GM10266 (cell line): ENCODE data around the gene TRIM46.
"Not testable (repeated sequence)": the region's sequence is repeated elsewhere in the genome, so short reads cannot be mapped to it uniquely, and the experiment has no call there.

ENCODE experiments used
- DNase-seq: peaks from one replicate; pipeline ENCODE4 v3.0.0; 2012; ENCODE audit errors: extremely low spot score
- TF ChIP-seq, protein P1 (sequence below): IDR thresholded peaks from 2 replicates; pipeline ENCODE4 v1.5.1; 2012; ENCODE audit warnings: mild to moderate bottlenecking, low read depth; ENCODE audit not compliant: control insufficient read depth, insufficient read depth; ENCODE audit errors: missing control alignments

Gene TRIM46

DNA sequence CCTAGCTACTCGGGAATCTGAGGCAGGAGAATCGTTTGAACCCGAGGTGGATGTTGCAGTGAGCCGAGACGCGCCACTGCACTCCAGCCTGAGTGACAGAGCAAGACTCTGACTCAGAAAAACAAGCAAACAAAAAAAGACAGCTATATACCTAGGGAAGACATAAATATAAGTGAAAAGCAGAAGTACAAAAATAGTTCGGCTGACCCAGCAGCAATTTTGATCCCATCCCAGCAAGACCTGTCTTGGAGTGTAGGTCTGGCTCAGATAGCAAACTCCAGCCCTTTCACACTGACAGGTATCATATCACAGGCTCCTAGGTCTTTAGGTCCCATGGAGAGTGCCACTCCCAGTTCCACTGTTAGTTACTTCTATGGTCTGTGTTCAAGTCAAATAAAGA, 49.4 kb downstream of the TRIM46 start:
- DNase-seq = no peak
- TF ChIP-seq, protein P1, sequence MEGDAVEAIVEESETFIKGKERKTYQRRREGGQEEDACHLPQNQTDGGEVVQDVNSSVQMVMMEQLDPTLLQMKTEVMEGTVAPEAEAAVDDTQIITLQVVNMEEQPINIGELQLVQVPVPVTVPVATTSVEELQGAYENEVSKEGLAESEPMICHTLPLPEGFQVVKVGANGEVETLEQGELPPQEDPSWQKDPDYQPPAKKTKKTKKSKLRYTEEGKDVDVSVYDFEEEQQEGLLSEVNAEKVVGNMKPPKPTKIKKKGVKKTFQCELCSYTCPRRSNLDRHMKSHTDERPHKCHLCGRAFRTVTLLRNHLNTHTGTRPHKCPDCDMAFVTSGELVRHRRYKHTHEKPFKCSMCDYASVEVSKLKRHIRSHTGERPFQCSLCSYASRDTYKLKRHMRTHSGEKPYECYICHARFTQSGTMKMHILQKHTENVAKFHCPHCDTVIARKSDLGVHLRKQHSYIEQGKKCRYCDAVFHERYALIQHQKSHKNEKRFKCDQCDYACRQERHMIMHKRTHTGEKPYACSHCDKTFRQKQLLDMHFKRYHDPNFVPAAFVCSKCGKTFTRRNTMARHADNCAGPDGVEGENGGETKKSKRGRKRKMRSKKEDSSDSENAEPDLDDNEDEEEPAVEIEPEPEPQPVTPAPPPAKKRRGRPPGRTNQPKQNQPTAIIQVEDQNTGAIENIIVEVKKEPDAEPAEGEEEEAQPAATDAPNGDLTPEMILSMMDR = no peak

DNA sequence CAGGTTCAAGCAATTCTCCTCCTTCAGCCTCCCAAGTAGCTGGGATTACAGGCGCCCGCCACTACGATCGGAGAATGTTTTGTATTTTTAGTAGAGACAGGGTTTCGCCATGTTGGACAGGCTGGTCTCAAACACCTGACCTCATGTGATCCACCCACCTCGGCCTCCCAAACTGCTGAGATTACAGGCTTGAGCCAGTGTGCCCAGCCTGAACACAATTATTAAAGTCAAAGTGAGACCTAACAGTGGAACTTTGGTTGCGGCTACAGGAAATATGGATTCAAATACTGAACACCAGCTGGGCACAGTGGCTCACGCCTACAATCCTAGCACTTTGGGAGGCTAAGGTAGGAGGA, 51.7 kb downstream of the TRIM46 start:
- not testable (repeated sequence) for DNase-seq

DNA sequence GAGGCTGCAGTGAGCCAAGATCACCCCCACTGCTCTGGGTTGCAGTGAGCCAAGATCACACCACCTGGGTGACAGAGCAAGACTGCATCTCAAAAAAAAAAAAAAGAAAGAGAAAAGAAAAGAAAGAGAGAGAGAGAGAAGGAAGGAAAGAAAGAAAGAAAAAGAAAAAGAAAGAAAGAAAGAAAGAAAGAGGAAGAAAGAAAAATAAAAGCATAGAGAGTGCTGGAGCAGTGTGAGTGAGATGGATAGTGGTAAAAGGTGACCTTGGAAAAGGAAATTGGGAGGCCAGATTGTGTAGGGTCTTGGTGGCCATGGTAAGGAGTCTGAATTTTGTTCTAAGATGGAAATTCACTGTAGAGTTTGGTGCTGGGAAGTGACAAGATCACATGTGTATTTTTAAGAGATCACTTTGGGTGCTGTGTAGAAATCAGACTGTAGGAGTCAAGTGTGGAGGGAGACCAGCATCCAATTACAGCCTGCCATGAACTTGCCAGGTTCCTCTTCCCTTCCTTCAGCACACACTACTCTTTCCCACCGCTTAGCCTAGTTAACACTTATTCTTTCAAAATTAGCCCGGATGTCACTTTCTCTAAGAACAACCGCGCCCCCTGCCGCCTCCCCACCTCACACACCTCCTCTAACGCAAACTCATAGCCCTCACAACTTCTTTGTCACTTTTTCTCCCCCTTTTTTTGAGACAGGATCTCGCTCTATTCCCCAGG, 52.7 kb downstream of the TRIM46 start:
- TF ChIP-seq, protein P1 = peak; percentile 77
- peak; percentile 68 for DNase-seq

DNA sequence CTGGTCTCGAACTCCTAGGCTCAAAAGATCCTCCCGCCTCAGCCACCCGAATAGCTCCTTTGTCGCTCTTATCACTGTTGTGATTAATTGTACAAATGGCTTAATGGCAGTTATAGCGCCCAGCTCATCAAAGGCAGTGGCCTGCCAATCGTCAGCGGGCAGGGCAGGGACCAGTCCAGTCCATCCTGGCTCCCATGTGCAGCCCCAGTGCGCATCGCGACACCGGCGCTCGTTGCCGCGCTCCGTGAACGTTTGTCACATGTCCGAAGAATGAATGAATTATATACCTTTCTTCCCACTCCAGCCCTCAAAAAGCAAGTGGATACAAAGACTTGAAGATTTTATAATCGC, 53.2 kb downstream of the TRIM46 start:
- TF ChIP-seq, protein P1 = no peak
- DNase-seq = no peak

DNA sequence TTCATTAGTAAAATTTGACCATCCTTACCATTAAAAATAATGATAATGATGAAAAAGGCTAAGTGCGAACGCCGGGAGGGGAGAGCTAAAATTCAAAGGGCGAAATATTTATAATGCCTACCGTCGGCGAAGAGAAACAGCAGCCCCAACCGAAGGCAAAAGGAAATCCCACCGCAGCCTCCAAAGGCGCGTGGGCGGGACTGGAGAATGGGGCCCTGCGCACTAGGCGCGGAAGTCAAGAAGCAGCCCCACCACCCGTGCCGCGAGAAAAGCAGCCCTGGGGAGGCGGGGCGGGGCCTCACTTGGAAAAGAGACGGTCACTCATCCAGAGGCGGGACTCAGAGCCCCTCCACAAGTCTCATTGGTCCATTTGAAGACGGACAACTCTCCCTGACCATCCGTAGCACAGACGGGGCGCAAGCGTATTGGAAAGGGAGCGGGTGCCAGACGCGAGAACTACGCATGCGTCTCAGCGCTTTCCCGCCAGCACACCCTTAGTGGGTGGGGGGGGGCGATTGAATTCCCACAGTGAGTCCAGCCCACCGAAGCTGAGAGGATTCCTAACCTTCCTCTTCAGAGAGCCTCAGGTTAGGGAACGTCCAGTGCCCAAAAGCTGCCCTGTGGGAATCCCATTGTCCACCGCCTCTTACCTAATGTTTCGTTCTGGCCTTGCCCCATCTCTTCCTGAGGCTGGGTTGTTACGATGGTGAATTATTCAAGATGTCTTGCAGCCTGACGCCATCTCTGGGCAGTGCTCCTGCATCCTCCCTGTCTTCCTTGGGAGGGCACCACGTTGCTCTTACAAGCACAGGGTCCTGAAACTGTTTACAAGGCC, 53.8 kb downstream of the TRIM46 start:
- peak; percentile 97 for DNase-seq
- TF ChIP-seq, protein P1 = no peak

DNA sequence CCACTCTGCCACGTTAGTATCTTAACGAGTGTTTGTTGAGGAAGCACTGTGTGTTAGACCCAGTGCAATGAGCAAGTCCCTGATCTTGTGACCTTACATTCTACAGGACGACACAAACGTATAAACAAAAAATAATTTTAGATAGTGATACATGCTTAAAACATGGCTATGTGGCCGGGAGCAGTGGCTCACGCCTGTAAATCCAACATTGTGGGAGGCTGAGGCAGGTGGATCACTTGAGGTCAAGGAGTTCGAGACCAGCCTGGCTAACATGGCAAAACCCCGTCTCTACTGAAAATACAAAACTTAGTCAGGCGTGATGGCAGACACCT, 54.4 kb downstream of the TRIM46 start:
- TF ChIP-seq, protein P1 = no peak
- no peak for DNase-seq

DNA sequence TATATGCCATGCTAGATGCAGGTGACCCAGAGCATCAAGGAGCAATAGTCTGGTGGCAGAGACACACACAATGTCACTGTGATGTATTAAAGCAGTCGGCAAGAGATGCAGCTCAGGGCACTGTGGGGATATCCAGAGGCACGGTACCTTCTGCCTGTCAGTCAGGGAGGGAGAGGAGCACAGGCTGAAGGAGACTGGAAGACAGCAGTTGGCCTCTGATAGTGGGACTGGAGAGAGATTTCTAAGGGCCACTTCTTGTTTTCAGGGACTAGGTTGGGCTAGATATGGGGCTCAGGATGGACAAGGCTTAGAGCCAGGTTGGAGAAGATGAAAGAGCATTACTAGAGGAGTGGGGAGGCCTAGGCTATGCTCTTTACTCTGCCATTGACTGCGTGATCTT, 57.7 kb downstream of the TRIM46 start:
- DNase-seq = not testable (repeated sequence)

DNA sequence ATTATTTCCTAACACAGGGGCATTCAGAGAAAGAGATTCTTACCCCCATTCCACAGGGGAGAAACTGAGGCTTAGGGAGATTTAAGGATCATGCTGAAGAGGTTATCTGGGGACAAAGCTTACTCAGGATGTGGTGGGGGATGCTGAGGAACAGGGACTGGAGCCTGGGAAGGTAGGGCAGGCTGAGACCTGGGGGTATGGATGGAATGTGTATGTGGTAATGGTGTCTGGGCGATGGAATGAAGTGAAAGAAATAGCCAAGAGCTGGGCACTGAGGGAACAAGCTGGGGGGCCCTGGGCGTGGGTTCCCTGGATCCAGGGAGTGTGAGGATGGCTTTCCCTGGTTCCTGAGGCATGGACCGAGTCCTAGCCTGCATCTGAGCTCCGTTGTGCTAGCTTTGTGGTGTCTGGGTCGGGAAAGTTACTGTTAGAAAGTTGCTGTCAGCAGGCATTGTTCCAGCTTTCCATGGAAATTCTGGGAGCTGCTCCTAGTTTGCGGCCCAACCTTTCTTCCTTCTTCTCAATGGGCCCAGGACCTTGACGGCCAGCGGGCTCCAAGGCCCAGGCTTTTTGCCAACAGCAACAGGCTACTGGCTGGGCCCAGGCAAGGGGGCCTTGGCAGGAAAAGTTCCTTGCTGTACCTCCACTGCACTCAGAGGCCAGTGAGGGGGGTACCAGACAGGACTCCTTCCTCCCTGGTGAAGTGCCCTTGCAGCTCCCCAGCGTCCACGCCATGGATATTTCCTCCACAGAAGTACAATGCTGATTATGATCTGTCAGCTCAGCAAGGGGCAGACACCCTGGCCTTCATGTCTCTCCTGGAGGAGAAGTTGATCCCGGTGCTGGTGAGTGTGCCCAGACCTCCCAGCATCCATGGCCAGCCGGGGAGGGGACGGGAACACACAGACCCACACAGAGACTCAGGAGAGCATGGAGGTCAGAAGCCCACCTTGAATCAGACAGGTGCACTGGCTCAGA, 58.6 kb downstream of the TRIM46 start:
- not testable (repeated sequence) for DNase-seq

DNA sequence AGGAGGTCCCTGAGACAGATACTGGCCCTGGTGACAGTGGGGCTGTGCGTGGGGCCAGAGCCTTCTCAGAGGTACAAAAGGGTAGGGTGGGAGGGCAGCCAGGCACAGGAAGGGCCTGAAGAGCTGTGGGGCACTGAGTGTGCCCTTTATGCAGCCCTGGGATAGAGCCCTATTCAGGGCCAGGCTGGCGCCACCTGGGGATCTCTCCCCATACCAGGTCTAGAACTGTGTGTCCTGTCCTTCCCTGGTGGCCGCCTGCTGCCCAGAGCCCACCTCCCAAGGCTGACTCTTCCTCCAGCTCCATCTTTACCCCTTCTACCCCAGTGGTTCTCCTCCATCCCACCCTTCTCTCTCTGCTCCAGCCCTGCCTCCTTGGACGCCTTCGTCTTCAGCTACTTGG, 59.9 kb downstream of the TRIM46 start:
- DNase-seq = not testable (repeated sequence)
